ENCODE results near the gene EIF4G3. TPM values are rescaled to one million over a fixed set of nuclear protein-coding genes. Genes with fewer than 3 reads are reported as not detected.

EIF4G3 gene
- total RNA-seq, 1 donor from 2014 or later = 97.4 TPM

- Mint-ChIP-seq H3K36me3 (ENCODE audit: insufficient read depth) (peaks cover 43% of the 10 kb centered on the region), H3K4me1 (ENCODE audit: low read depth) (peaks cover 7% of the 10 kb centered on the region), H3K9me3 (ENCODE audit: low read depth) (peaks cover 2% of the 10 kb centered on the region), H3K27ac (peak overlapping the region; percentile 73), H3K4me3 (ENCODE audit: low read depth) (no peak overlapping the region), H3K27me3 (no peaks in the 10 kb centered on the region)
- TF ChIP-seq CTCF (IDR thresholded peaks at IDR 0.05; ENCODE audit: unreplicated experiment) = no peak
- DNase-seq (ENCODE audit: low spot score, unreplicated experiment) = no peak
Measured at GRCh38 chr1:20850021-20850420, 326.7 kb downstream of the EIF4G3 start.

- TF ChIP-seq CTCF (IDR thresholded peaks at IDR 0.05; ENCODE audit: unreplicated experiment) = no peak
- DNase-seq (ENCODE audit: low spot score, unreplicated experiment) = no peak
- Mint-ChIP-seq H3K4me3 (ENCODE audit: low read depth) (no peak overlapping the region), H3K27me3 (no peaks in the 10 kb centered on the region), H3K4me1 (ENCODE audit: low read depth) (peaks cover 7% of the 10 kb centered on the region), H3K9me3 (ENCODE audit: low read depth) (peaks cover 3% of the 10 kb centered on the region), H3K36me3 (ENCODE audit: insufficient read depth) (peaks cover 49% of the 10 kb centered on the region), H3K27ac (no peak overlapping the region)
Measured at GRCh38 chr1:20849100-20849499, 327.6 kb downstream of the EIF4G3 start.

GRCh38 chr1:20848162-20848561 is 328.5 kb downstream of the EIF4G3 start:
- Mint-ChIP-seq H3K27me3 (no peaks in the 10 kb centered on the region), H3K27ac (no peak overlapping the region), H3K4me1 (ENCODE audit: low read depth) (peaks cover 7% of the 10 kb centered on the region), H3K9me3 (ENCODE audit: low read depth) (peaks cover 3% of the 10 kb centered on the region), H3K4me3 (ENCODE audit: low read depth) (no peak overlapping the region), H3K36me3 (ENCODE audit: insufficient read depth) (peaks cover 47% of the 10 kb centered on the region)
- no peak for DNase-seq (ENCODE audit: low spot score, unreplicated experiment)
- TF ChIP-seq CTCF (IDR thresholded peaks at IDR 0.05; ENCODE audit: unreplicated experiment) = no peak

GRCh38 chr1:20847611-20848080 is 329.1 kb downstream of the EIF4G3 start:
- TF ChIP-seq CTCF (IDR thresholded peaks at IDR 0.05; ENCODE audit: unreplicated experiment) = no peak
- peaks cover 7% of the 10 kb centered on the region for H3K4me1 Mint-ChIP-seq (ENCODE audit: low read depth)
- H3K27ac Mint-ChIP-seq = no peak overlapping the region
- peaks cover 45% of the 10 kb centered on the region for H3K36me3 Mint-ChIP-seq (ENCODE audit: insufficient read depth)
- no peaks in the 10 kb centered on the region for H3K27me3 Mint-ChIP-seq
- no peak overlapping the region for H3K4me3 Mint-ChIP-seq (ENCODE audit: low read depth)
- peaks cover 3% of the 10 kb centered on the region for H3K9me3 Mint-ChIP-seq (ENCODE audit: low read depth)
- DNase-seq (ENCODE audit: low spot score, unreplicated experiment) = no peak

GRCh38 chr1:20846461-20847374 is 330.0 kb downstream of the EIF4G3 start:
- Mint-ChIP-seq H3K36me3 (ENCODE audit: insufficient read depth) (peaks cover 43% of the 10 kb centered on the region), H3K9me3 (ENCODE audit: low read depth) (peaks cover 3% of the 10 kb centered on the region), H3K27ac (no peak overlapping the region), H3K27me3 (no peaks in the 10 kb centered on the region), H3K4me3 (ENCODE audit: low read depth) (no peak overlapping the region), H3K4me1 (ENCODE audit: low read depth) (peaks cover 8% of the 10 kb centered on the region)
- TF ChIP-seq CTCF (IDR thresholded peaks at IDR 0.05; ENCODE audit: unreplicated experiment) = no peak
- DNase-seq (ENCODE audit: low spot score, unreplicated experiment) = no peak

Data from progenitor cell of endocrine pancreas (in vitro differentiated cells).